Erythroblast (primary cell): ENCODE results near the gene ZNF385C.

ENCODE experiments used
- DNase-seq, 2 experiments: peaks; one replicate each; lab custom pipeline; 2025; lab: John Stamatoyannopoulos, UW
- GATA1 ChIP-seq: IDR thresholded peaks from 2 replicates; pipeline ENCODE4 v1.6.1; 2011; ENCODE audit warnings: low read depth, mild to moderate bottlenecking, control low read depth, low read length, moderate library complexity
- POLR2A ChIP-seq: IDR thresholded peaks from 2 replicates; pipeline ENCODE4 v1.6.1; 2011; ENCODE audit warnings: mild to moderate bottlenecking, low read length

The ZNF385C gene

DNA sequence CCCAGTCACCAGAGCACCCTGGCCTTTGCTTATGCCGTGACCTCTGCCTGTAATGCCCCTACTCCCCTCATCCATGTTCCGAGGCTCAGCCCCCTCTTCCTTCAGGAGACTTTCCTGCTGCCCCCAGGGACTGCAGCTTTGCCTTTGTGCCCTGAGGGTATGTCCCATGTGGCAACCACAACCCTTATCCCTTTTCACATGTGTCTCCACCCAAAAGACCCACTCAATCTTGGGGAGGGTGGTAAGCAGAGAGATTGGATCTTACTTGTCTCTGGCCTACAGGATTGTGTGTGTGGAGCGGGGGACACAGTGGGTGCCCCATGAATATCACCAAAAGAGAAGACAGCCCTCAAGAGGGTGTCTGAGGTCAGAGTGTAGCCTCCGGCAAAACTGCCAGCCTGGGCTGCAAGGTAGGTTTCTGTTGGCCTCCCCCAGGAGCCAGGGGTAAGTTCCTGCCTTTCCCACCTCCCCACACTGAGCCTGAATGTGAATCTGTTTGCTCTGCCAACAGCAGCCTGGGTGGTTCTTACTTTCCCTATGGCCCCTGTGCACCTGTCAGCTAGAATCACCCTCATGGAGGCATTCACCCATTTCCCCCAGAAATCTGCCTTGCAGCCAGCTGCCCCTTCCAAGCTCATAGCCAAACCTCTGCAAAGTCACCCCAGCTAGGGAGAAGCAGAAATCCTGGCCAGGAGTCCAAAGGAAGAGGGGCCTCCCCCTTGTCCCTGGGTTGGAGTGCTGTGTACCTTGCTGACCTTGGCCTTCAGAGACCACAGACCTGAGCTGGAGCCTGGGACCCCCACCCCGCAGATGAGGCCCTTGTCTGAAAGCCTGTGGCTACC is 36.4 kb downstream of the ZNF385C start:
- peak in 1 of 2 experiments; percentile 54 for DNase-seq

GRCh38 chr17:42060231-42060630 is 38.0 kb downstream of the ZNF385C start:
- TF ChIP-seq POLR2A = no peak
- no peak for TF ChIP-seq GATA1
- DNase-seq = no peak

More for the DNA sequence above, 36.4 kb downstream of the ZNF385C start:
- TF ChIP-seq GATA1 (no peak), POLR2A (no peak)

DNA sequence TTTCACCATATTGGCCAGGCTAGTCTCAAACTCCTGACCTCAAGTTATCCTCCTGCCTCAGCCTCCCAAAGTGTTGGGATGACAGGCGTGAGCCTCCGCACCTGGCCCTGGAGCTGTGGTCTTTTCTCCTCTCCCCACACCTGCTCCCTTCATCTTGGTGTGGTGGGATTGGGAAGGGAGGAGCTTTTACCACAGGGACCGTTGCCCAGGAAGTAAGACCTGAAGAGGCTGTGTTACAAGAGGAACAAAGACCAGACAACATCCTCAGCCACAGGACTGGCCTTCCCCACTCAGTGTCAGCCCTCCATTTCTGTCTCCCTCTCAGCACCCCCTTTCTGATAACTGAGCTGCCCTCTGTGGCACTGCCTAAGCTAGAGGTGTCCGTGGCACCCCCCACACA is 38.5 kb downstream of the ZNF385C start:
- no peak for DNase-seq
- no peak for TF ChIP-seq POLR2A
- no peak for TF ChIP-seq GATA1

DNA sequence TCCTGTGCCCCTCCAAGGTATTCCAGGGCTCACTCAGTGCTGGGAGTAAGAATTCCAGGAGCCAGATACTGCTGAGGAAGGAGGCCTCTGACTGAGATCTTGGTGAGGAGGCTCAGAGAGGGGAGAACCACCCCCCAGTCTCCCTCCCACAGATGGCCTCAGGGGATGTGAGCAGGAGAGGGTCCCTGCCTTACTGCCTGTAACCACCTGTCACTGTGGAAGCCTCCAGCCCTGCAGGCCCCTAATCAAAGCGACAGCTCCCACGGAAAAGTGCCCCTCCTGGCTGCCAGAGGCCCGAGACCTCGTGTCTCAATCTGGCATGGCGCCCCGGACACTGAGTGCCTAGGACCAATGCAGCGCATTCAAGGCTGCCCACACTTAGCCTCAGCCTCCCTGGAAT is 40.2 kb downstream of the ZNF385C start:
- no peak for TF ChIP-seq POLR2A
- no peak for TF ChIP-seq GATA1
- DNase-seq = no peak

DNA sequence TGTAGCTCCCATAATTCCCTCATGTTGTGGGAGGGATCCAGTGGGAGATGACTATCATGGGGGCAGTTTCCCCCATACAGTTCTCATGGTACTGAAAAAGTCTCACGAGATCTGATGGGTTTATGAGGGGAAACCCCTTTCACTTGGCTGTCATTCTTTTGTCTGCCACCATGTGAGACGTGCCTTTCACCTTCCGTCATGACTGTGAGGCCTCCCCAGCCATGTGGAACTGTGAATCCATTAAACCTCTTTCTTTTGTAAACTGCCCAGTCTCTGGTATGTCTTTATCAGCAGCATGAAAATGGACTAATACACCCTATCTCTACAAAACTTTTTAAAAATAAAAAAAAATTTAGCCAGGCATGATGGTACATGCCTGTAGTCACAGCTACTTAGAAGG is 41.6 kb downstream of the ZNF385C start:
- no peak for TF ChIP-seq POLR2A
- no peak for TF ChIP-seq GATA1
- no peak for DNase-seq

GRCh38 chr17:42055496-42055895 is 42.8 kb downstream of the ZNF385C start:
- TF ChIP-seq GATA1 (no peak), POLR2A (no peak)
- DNase-seq = no peak

GRCh38 chr17:42055027-42055426 is 43.2 kb downstream of the ZNF385C start:
- TF ChIP-seq GATA1 = no peak
- no peak for TF ChIP-seq POLR2A
- no peak for DNase-seq

GRCh38 chr17:42053731-42054500 is 44.4 kb downstream of the ZNF385C start:
- TF ChIP-seq POLR2A (no peak), GATA1 (no peak)
- no peak for DNase-seq

GRCh38 chr17:42052346-42052877 is 45.9 kb downstream of the ZNF385C start:
- no peak for DNase-seq
- TF ChIP-seq GATA1 (no peak), POLR2A (no peak)

- TF ChIP-seq POLR2A = no peak
- TF ChIP-seq GATA1 = no peak
- no peak for DNase-seq
Measured at GRCh38 chr17:42051645-42052044, 46.6 kb downstream of the ZNF385C start.

GRCh38 chr17:42051013-42051400 is 47.3 kb downstream of the ZNF385C start:
- TF ChIP-seq GATA1 (no peak), POLR2A (no peak)
- no peak for DNase-seq

DNA sequence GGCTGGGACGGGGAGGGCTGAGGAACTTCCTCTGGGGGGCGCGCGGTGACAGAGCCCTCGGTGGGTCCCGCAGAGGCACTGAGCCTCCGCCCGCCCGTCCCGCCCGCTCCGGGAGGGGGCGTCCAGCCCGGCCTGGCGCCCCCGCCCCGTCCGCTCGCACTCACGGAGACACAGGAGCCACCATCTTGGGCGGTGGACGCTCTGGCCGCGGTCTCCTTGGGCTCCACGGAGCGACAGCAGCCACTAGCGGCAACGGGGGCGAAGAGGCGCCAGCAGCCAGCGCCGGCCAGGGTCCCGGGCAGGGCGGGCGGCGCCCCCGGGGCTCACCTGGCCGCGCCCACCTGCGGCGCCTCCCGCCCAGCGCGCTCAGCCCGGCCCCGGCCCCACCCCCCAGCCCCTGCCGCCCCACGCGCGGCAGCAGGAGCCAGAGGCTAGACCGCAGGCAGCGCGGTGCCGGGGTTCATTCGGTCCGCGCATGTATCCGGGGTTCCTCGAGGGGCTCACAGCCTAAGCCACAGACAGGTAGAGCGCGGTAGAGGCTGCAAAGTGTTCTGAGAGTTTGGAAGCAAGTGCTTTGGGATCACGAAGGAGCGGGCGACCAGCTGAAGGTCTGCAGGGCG is 47.8 kb downstream of the ZNF385C start, which contains the start of gene C17orf113:
Gene C17orf113, minus strand, starts transcription at position 209 of the 620 bp plus-strand sequence. CDS start 7,225 bp downstream, outside the sequence.
- peak; percentile 65 to 74 for DNase-seq
- TF ChIP-seq POLR2A = no peak
- no peak for TF ChIP-seq GATA1

- no peak for TF ChIP-seq POLR2A
- TF ChIP-seq GATA1 = no peak
Measured at GRCh38 chr17:42049834-42050392, 48.4 kb downstream of the ZNF385C start.

More at GRCh38 chr17:42049834-42050392, 48.4 kb downstream of the ZNF385C start:
- DNase-seq = no peak
